Tibial artery (tissue), 4 donors: ENCODE results near the gene PHF21A.
"Not testable (repeated sequence)": the region's sequence is repeated elsewhere in the genome, so short reads cannot be mapped to it uniquely, and the experiment has no call there.

Source experiments
- DNase-seq, 2 donors: peaks; one replicate each; pipeline ENCODE4 v3.0.0-alpha.2; 2019
- H3K27ac ChIP-seq, 2 donors: fragments of 200-600 bp; sonication (generic) in 1 of 2; 1 replicate in 1 of 2; 2 replicates in 1 of 2; pipeline ENCODE4 v1.5.1; 2018 to 2019; ENCODE audit warnings: mild to moderate bottlenecking in 1 of 2
- H3K27me3 ChIP-seq, 2 donors: fragments of 200-600 bp; sonication (generic) in 1 of 2; one replicate each; pipeline versions ENCODE4 v1.5.1 to v1.6.0; 2016 to 2019
- H3K36me3 ChIP-seq, 3 donors: fragments of 200-600 bp; sonication (generic) in 2 of 3; one replicate each; pipeline ENCODE4 v1.5.1; 2016 to 2019; ENCODE audit warnings: mild to moderate bottlenecking in 2 of 3
- H3K4me1 ChIP-seq, 4 donors: fragments of 200-600 bp; sonication (generic) in 2 of 4; 1 replicate in 3 of 4; 2 replicates in 1 of 4; pipeline ENCODE4 v1.5.1; 2016 to 2019
- H3K4me3 ChIP-seq, 2 donors: fragments of 200-600 bp; sonication (generic) in 1 of 2; 1 replicate in 1 of 2; 2 replicates in 1 of 2; pipeline ENCODE4 v1.5.1; 2018 to 2019; ENCODE audit warnings: mild to moderate bottlenecking in 2 of 2
- H3K9me3 ChIP-seq, 3 donors: fragments of 200-600 bp; sonication (generic) in 1 of 3; one replicate each; pipeline ENCODE4 v1.5.1; 2016 to 2019
- CTCF ChIP-seq, 2 experiments: fragments of 200-600 bp in 1 of 2; fragments of 450-650 bp in 1 of 2; IDR thresholded peaks; one replicate each; pipeline ENCODE4 v1.5.1; 2017 to 2019; ENCODE audit warnings: antibody characterized with exemption in 2 of 2, mild to moderate bottlenecking in 1 of 2, moderate library complexity in 1 of 2
- intact Hi-C: fragments of 100-400 bp; cut with DNase I; formaldehyde crosslinking; loops from one replicate; pipeline ENCODE4 v1.15.0; 2023; ENCODE audit warnings: low total_unique reads

The PHF21A gene

DNA sequence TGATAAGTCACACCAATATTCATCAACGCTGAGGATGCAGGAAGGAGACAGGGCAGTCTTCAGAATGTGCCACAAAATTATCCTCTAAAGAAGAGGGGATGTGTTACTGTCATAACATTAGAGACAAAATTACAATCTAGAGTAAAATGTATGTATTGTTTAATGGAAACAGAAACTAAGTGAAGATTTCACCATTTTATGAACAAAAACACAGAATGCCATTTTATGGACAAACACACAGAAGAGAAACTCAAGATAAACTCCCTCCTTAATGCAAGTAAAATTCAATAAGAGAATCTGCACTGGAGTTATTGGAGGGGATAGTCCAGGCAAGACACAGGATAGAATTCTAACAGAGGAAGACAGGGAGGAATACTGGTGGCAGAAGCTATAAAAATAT lies 136.0 kb downstream of the PHF21A start:
- H3K4me1 ChIP-seq = peaks cover 0 to 20% (median 7%) of the 10 kb centered on the region in 4 donors
- no peak overlapping the region for H3K27ac ChIP-seq
- no peak for DNase-seq
- H3K27me3 ChIP-seq = no peaks in the 10 kb centered on the region
- no peak overlapping the region for H3K4me3 ChIP-seq
- H3K9me3 ChIP-seq = no peaks in the 10 kb centered on the region
- intact Hi-C loops = no loop called here
- no peak for TF ChIP-seq CTCF (IDR thresholded peaks at IDR 0.05)
- H3K36me3 ChIP-seq = no peaks in the 10 kb centered on the region

GRCh38 chr11:45984192-45984591 lies 137.1 kb downstream of the PHF21A start:
- DNase-seq = no peak
- Histone ChIP-seq H3K36me3 (peaks cover 3 to 6% (median 5%) of the 10 kb centered on the region in 3 donors), H3K27ac (no peak overlapping the region), H3K27me3 (no peaks in the 10 kb centered on the region), H3K9me3 (no peaks in the 10 kb centered on the region), H3K4me1 (peaks cover 0 to 27% (median 7%) of the 10 kb centered on the region in 4 donors), H3K4me3 (no peak overlapping the region)
- TF ChIP-seq CTCF (IDR thresholded peaks at IDR 0.05) = no peak
- intact Hi-C loops = no loop called here

- no peaks in the 10 kb centered on the region for H3K27me3 ChIP-seq
- H3K36me3 ChIP-seq = peaks cover 5 to 13% (median 11%) of the 10 kb centered on the region in 3 donors
- TF ChIP-seq CTCF (IDR thresholded peaks at IDR 0.05) = no peak
- no peaks in the 10 kb centered on the region for H3K9me3 ChIP-seq
- no peak for DNase-seq
- H3K4me3 ChIP-seq = no peak overlapping the region
- H3K27ac ChIP-seq = peak overlapping the region in 1 of 2 donors; percentile 39
- intact Hi-C loops = no loop called here
- peaks cover 0 to 31% (median 7%) of the 10 kb centered on the region in 4 donors for H3K4me1 ChIP-seq
These were observed 137.8 kb downstream of the PHF21A start for GRCh38 chr11:45983471-45983845.

DNA sequence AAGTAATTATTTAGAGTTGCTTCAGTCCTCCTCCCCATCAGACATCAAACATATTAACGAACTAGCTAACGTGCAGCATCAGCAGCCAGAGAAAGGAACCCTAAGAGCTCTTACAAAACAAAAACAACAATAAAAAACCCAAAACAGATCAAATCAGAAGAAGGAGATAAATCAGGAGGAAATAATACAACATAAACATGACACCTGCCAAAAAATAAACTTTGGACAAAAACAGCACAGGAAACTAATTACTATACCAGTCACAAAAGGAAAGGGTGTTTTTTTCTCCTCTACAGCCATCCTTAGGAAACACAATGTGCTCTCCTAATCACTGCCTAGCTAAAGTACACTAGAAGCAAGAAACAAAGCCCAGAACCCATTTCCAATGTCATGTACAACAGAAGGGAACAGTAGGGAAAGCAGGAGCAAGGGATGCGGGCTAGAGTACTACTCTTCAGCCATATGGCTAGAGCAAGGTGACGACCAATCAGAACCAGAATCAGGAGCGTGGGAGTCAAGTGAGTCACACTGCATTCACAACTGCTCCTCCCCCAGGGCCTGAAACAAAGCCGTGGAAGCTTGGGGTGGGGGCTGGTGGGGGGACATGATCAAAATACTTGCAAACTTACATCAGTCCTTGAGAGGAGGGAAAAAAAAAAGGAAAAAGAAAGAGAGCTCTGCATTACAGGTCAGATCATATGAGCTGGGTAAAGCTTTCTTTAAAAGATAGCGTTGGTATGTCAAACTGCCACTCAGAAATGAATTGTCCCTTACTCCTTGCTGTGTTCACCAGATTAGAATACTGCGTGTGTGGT lies 138.4 kb downstream of the PHF21A start:
- no peak for DNase-seq
- Histone ChIP-seq H3K27ac (peak overlapping the region in 1 of 2 donors; percentile 39), H3K36me3 (peaks cover 9 to 19% (median 17%) of the 10 kb centered on the region in 3 donors), H3K4me3 (no peak overlapping the region), H3K4me1 (peaks cover 0 to 31% (median 7%) of the 10 kb centered on the region in 4 donors), H3K9me3 (no peaks in the 10 kb centered on the region), H3K27me3 (no peaks in the 10 kb centered on the region)
- no peak for TF ChIP-seq CTCF (IDR thresholded peaks at IDR 0.05)
- intact Hi-C loops = no loop called here

DNA sequence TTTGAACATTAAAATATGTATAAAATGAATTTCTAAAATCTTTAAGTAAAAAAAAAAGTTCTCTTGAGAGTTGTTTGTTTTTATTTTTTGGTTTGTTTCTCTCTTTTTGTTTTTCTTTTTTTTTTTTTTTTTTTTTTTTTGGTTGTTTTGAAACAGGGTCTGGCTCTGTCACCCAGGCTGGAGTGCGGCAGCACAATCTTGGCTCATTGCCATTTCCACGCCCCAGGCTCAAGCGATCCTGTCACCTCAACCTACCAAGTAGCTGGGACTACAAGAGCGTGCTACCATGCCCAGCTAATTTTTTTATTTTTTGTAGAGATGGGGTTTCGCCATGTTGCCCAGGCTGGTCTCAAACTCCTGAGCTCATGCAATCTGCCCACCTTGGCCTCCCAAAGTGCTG lies 139.4 kb downstream of the PHF21A start:
- DNase-seq, intact Hi-C loops, H3K4me3 ChIP-seq, H3K27ac ChIP-seq, H3K27me3 ChIP-seq, H3K9me3 ChIP-seq: not testable (repeated sequence)
- peaks cover 0 to 31% (median 7%) of the 10 kb centered on the region in 4 donors for H3K4me1 ChIP-seq
- peaks cover 10 to 29% (median 17%) of the 10 kb centered on the region in 3 donors for H3K36me3 ChIP-seq

GRCh38 chr11:45974806-45975205 lies 146.4 kb downstream of the PHF21A start:
- H3K36me3 ChIP-seq = peaks cover 22 to 58% (median 38%) of the 10 kb centered on the region in 3 donors
- no peak overlapping the region for H3K27ac ChIP-seq
- H3K27me3 ChIP-seq = no peaks in the 10 kb centered on the region
- TF ChIP-seq CTCF (IDR thresholded peaks at IDR 0.05) = no peak
- intact Hi-C loops = no loop called here
- H3K4me1 ChIP-seq = peaks cover 0 to 11% (median 0%) of the 10 kb centered on the region in 4 donors
- DNase-seq = no peak
- H3K4me3 ChIP-seq = no peak overlapping the region
- no peaks in the 10 kb centered on the region for H3K9me3 ChIP-seq
